NCI-H2227 (cell line): ENCODE data around the gene KRT27.
"Not testable (repeated sequence)": the region's sequence is repeated elsewhere in the genome, so short reads cannot be mapped to it uniquely, and the experiment has no call there.

ENCODE experiments used
- DNase-seq: peaks from one replicate; lab custom pipeline; 2025; ENCODE audit not compliant: unreplicated experiment; lab: John Stamatoyannopoulos, UW

Gene KRT27, protein sequence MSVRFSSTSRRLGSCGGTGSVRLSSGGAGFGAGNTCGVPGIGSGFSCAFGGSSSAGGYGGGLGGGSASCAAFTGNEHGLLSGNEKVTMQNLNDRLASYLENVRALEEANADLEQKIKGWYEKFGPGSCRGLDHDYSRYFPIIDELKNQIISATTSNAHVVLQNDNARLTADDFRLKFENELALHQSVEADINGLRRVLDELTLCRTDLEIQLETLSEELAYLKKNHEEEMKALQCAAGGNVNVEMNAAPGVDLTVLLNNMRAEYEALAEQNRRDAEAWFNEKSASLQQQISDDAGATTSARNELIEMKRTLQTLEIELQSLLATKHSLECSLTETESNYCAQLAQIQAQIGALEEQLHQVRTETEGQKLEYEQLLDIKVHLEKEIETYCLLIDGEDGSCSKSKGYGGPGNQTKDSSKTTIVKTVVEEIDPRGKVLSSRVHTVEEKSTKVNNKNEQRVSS

DNA sequence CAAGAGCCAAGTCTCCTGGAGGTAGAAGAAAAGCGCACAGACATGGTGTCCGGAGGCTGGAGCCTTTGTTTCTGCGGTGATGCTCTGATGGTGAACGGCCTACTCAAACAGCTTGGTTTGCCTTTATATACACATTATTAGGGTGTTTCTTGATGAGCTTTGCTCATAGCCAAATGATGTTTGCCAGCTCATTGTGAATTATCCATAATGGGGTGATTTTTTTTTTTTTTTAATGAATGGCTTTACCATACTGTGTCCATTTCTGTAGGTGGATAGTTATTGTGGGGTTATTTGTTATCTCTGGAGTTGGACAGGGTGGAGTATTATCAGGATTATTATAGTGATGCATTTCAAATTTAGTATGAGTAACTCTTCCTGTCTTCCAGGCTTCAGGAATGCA is at the start of gene KRT27:
Gene KRT27, minus strand, starts transcription at position 101 of the 400 bp plus-strand sequence. Its CDS starts 57 bp downstream, at position 44.
- DNase-seq: no peak

DNA sequence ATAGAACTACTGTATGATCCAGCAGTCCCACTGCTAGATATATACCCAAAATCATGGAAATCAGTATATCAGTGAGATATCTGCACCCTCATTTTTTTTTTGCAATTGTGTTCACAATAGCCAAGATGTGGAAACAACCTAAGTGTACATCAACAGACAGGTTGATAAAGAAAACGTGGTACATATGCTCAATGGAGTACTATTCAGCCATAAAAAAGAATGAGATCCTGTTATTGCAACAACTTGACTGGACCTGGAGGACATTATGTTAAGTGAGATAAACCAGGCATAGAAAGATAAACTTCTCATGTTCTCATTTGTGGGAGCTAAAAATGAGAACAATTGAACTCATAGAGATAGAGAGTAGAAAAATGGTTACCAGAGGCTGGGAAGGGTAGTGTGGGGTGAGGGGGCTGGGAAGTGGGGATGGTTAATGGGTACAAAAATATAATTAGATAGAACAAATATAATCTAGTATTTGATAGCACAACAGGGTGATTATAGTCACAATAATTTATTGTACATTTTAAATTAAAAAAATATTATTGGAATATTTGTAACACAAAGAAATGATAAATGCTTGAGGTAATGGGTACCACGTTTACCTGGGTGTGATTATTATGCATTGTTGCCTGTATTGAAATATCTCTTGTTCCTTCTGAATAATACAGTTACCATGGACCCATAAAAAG is 47.9 kb upstream of the KRT27 start:
- no peak for DNase-seq

DNA sequence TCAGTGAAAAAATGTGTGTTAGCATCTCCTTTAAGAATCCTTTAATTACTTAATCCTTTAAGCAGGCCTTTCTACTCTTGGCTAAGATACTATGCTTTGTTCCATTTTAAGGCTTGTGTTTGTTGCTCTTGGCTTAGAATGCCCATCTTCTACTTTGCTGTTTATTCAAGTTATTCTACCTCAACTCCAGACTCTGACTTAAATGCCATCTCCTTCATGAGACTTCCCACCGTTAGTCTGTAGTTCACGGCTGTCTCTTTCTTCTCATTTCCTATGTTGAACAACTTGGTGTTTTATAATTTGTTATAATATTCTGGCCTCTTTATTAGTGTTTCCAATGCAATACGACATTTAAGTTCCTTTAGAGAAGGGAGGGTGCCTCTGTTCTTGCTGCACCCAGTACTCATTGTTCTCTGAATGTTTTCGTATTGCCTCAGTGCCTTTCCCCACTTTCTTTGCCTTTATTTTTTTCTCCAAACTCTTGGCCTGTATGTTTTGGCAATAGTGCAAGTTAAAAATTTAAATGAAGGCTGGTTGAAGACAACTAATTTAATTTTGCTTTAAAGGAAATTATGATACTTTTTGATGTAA is 46.2 kb upstream of the KRT27 start:
- DNase-seq: no peak

DNA sequence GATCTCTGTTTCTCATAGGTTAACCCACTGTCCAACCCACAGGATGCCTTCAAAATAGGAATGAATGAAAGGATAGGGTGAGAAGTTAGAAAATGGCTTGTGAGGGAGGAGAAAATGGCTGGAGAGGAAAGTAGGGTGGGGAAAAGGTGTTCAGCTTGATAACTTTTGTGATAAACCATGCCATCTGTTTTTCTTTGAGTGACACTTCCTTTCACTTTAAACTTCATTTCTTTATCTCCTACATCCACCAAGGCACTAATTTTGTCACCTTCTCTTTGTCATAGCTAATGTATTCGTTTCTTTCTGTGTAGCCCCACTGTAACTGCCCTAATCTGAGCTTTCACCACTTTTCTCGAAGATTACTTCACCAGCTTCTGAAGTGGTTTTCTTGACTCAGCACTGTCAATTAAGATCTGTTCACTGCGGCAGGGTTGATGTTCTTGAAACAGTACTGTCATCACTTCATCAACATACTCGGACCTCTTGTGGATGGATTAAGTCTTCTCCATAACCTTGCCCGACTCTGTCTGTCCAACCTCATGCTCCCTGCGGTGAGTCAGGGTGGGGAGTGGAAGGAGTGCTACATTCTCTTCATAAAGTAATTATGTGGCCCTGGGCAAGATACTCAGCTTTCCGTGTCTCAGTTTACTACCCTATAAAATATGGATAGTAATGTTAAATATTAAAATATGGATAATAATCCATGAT is 45.5 kb upstream of the KRT27 start:
- peak; percentile 46 for DNase-seq

DNA sequence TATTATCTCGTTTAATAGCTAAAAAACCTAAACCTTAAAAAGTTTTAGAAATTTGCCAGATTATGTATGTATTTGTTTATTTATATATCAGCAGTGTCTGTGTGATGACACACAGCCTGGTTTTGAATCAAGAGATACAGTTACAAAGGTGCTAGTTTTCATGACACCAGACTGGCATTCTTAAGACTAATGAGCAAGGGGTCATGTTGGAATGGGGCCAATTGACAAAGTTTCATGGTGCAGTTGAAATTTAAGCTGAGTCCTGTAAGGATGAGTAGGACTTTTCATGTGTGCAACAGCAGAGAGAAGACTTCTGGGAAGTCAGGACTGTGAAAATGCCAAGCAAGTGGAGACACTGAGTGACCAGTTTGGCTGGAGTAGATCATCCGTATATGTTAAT is 43.2 kb upstream of the KRT27 start:
- DNase-seq: no peak

DNA sequence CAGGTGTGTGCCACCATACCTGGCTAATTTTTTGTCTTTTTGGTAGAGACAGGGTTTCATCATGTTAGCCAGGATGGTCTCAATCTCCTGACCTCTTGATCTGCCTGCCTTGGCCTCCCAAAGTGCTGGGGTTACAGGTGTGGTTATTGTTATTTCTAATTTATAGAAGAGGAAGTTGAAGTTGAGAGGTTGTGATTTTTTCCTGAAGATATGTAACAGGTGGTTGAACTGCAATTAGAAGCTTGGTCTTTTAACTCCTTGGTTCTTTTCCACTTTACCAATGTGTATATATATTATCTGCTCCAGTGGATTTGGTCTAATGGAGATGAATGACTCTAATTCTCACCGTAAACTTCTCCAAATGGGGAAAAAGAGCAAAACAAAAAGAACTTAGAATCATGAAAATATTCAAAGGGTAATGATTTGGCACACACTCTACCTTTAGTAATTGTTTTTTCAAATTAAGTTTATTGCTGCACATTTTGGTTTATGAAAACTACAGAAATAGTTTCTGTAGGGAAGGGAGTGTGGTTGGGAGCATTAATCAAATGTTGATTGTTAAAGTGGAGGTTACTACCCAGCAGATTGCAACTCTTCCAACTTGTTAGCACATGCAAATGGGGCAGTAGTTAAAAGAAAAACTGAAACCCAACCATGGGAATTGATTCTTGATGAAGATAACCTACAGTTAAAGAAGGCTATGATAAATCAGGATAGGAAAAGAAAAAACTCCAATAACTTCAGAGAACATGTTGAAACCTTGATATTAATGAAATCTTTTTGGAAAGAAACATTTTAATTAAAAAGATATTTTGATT is 41.9 kb upstream of the KRT27 start:
- DNase-seq: no peak

DNA sequence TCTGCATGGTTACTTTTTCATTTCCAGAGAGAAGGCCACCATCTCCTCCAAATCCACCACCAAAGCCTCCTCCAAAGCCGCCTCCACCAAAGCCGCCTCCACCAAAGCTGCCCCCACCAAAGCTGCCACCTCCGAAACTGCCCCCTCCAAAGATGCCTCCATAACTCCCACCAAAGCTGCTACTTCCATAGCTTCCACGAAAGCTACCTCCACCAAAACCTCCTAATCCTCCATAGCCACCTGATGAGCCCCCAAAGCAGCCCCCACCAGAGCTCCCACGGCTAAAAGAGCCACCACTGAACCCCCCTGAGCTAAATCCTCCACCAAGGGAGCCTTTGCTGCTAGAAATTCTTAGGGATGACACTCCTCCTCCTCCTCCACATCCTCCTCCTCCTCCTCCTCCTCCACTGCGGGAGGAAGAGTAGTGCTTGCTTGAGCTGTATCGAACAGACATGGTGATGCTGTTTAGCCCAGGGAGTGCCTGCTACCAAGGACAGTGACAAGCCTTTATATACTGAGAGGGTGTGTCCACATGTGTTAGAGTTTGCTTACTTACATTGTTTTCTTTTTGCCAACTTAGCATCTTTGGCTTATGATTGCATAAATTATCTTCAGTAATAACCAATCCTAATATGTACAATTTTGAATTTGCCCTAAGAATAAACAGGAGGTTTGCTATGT is 39.9 kb upstream of the KRT27 start, which contains the start of gene KRT10:
Gene KRT10, minus strand, starts transcription at position 483 of the 681 bp plus-strand sequence. Its CDS starts 29 bp downstream, at position 454.
- no peak for DNase-seq

DNA sequence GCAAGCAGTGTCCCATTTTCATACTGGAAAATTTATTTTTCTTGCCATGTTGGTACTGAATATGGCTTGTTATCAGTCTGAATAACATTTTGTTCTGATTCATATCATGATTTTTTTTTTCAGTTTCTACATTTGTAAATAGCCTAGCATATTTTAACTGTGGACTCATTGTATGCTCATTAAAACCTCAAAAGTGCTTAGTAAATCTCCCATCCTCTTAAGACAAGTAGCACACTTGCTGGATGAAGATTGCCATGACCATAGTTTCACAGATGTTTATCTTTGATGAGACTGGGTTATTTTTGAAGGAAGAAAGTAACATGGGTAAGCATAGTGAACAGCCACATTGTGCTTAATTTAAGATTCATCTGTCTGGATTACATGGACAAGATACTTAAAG is 39.2 kb upstream of the KRT27 start:
- no peak for DNase-seq

DNA sequence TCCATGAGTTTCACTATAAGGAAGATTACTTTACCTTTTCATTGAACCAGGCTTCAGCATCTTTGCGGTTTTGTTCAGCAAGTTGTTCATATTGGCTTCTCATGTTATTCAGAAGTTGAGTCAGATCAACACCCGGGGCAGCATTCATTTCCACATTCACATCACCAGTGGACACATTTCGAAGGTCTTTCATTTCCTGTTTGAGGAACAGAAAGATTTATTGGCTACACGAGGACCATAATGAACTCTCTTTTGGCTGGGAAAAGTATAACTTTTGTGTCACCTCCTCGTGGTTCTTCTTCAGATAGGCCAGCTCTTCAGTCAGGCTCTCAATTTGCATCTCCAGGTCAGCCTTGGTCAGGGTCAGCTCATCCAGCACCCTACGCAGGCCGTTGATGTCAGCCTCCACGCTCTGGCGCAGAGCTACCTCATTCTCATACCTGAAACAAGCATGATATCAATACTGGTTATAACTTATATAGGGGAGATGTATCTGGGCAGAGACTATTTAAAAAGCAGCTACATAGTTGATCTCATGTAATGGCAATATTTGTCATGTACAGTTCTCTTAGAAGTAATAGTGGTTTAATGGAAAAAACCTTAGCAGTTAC is 38.0 kb upstream of the KRT27 start:
- no peak for DNase-seq

DNA sequence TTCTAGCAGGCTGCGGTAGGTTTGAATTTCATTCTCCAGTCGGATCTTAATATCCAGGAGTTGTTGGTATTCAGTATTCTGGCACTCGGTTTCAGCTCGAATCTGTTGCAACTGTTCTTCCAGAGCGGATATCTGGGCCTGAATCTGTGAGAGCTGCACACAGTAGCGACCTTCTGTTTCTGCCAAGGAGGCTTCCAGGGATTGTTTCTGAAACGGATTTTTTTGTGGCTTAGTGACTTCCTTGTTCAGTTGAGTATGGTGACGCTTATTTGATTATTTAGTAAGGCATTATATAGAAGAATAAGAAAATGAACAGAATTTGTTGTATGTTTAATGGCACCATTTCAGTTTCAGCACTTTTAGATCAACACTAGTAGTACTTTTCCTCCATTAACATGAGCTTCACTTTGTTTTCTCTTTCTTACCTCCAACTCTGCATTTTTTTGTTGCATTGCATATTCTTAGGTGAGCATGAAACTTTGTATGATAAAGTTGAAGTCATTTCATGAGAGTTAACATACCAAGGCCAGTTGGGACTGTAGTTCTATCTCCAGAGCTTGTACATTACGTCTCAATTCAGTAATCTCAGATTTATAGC is 37.3 kb upstream of the KRT27 start:
- peak; percentile 35 for DNase-seq

DNA sequence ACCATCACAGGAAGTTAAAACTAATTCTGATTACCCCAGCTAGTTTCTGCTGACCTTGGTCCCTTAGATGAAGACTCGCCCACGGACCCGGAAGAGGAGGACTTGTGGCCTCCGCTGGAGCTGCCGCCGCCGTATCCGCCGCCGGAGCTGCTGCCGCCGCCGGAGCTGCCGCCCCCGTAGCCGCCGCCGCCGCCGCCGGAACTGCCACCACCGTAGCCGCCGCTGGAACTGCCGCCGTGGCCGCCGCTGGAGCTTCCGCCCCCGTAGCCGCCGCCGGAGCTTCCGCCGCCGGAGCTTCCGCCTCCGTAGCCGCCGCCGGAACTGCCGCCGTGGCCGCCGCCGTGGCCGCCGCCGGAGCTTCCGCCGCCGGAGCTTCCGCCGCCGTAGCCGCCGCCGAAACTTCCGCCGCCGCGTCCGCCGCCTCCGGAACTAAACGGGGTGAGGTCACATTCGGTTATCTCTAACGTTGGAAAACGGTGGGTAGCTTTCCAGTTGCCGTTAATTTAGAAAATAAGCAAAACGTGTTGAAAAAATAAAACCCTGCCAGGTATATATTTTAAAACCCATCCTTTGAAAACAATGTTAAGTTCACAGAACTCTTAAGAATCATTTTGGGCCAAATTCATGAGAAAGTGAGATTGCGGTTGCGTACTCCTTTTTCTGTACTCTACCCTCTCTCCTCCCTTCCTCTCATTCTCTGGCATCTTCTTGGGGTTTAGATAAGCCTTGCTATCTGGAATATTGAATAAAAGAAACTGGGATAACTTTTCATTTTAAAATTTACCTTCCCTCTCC is 36.6 kb upstream of the KRT27 start:
- DNase-seq: peak; percentile 87

DNA sequence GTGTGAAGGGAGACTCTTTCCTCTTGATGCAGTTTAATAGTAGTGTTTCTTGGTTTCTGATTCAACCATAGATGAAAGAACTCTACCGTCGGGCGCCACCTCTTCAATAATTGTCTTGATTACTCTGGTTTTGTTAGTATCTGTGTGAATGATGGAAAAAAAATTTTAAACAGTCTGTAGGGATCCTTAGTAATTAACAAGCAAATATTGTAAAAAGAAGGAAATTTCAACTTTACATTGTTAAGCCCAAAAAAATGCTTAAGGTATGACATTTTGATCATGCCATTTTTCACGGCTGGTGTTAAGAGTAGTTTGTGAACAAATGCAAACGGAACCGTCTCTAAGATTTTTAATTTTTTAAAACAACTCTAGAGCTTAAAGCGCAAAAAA is 36.0 kb upstream of the KRT27 start:
- no peak for DNase-seq

DNA sequence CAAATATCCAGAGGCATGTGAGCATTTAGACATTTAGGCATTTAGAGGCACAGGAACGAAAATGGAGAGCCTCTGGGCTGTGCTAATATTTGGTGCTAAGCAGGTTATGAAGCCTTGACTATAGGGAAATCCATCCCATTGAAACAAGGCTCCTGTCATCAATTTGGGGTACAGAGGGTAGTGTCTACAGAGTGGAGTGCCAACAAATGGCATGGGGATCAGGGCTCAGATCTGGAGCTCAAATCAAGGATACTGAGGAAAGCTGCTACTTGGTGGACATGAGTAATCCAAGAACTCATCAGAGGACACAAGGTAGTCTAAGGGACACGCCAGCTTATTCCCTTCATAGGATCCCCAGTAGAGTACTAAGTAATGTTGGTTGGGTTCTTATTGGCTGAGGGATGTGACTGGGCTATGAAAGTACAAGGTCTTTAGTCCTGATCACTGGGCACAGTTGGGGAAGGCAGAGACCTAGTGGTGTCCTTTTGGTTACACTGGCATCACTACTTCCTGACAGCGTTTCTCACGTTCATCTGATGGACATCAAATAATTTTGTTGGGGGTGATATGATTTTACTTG is 34.8 kb upstream of the KRT27 start:
- DNase-seq: no peak

DNA sequence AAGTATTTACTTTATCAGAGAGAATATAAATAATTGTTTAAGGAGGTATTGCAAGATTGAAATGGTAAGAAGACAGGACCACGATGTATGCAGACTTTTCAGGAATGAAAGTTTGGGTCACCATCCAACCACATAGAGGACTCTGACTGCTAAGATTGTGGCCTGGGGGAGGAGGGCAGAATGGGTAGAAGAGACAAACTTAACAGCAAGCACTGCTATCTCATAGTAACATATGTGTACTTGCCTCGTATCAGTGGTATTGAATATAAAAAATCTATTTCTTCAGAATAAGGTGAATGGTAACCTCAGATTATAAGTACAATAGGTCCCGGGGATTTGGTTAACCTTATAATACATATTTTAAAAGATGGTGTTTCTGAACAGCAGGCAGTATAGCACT is 34.2 kb upstream of the KRT27 start:
- DNase-seq: no peak

DNA sequence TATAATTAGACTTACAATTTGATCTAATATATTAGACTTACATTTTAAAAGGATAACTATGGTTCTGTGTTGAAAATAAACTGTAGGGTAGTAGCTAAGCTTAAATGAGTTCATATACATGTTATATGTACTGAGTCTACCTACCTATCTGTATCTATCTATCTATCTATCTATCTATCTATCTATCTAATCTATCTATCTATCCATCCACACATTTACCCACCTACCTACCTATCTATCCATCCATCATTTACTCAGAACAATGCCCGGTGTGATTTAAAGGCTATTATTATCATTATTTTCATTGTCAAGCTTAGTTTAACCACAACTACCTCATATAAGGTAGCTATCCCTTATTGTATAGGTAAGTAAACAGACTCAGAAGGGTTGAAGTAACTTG is 33.0 kb upstream of the KRT27 start:
- no peak for DNase-seq

DNA sequence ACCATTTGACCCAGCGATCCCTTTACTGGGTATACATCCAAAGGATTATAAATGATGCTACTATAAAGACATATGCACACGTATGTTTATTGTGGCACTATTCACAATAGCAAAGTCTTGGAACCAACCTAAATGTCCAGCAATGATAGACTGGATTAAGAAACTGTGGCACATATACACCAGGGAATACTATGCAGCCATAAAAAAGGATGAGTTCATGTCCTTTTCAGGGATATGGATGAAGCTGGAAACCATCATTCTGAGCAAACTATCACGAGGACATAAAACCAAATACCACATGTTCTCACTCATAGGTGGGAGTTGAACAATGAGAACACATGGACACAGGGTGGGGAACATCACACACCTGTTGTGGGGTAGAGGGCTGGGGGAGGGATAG is 32.3 kb upstream of the KRT27 start:
- DNase-seq: not testable (repeated sequence)

DNA sequence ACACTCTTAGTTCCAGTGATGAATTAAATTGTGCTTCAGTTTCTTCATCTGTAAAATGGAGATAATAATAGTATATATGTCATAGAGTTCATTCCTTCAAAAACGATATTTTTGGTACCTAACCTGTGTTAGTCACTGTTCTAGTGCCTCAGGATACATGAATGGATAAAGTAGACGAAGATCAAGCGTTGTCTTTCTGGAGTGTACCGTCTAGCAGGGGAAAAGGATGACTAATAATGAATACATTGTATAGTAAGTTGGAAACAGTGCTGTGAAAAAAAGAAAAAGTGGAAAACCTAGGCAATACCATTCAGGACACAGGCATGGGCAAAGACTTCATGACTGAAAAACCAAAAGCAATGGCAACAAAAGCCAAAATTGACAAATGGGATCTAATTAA is 31.5 kb upstream of the KRT27 start:
- no peak for DNase-seq

DNA sequence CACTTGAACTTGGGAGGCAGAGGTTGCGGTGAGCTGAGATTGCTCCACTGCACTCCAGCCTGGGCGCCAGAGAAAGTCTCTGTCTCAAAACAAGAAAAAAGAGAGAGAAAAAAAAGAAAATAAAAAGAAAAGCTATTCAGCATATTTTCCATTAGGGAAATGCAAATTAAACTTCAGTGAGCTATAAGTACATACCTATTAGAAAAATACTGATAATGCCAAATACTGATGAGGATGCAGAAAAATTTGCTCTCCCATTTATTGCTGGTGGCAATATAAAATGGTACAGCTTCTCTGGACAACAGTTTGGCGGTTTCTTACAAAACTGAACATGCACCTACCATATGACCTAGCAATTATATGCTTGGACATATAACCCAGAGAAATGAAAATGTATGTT is 30.3 kb upstream of the KRT27 start:
- DNase-seq: no peak
